Measurements from ENCODE around the gene PPFIA1.
A peak's percentile ranks its signal among the peaks of the same experiment; 100 is the strongest.
"Not testable (repeated sequence)": the region's sequence is repeated elsewhere in the genome, so short reads cannot be mapped to it uniquely, and the experiment has no call there.

PPFIA1 gene

DNA sequence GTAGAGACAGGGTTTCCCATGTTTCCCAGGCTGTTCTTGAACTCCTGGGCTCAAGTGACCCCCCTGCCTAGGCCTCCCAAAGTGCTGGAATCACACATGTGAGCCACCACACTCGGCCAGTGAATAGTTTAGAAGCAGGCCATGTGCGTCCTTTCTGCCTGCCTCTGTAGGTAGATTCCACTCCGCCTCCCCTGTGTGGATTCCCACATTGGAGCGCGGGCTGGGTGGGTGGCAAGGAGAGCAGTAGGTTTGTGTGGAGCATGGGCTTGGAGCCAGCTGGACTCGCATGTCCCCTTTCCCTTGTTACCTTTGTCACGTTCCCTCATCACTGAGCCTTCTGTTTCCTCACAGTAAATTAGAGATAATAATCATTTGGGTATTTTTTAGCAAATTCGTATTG is 21.7 kb downstream of the PPFIA1 start:
- intact Hi-C loops (cut with DNase I) = no loop called here
- peak in 1 of 10 donors; percentile 67 for DNase-seq

DNA sequence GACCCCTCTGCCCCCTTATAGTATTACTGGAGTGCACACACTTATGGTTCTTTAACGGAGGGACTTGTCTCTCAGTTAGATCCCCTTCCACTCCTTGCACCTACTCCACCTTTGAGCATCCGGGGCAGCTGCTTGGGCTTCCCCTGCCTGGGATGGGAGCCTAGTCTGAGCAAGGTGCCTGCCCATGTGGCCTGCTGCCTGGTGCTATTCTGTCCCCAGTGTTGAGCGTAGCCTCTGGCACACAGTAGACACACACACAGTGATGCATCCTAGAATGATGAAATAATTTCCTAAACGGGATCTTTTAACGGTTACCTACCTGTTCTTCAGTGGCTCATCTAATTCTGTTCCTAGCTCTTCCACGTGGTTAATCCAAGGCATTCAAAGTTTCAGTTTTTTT is 22.4 kb downstream of the PPFIA1 start:
- intact Hi-C loops (cut with DNase I) = no loop called here
- DNase-seq = peak in 1 of 10 donors; percentile 75

- DNase-seq = peak in 1 of 10 donors; percentile 51
Observed at GRCh38 chr11:70295166-70295565, 24.7 kb downstream of the PPFIA1 start.

GRCh38 chr11:70296681-70297080 is 26.2 kb downstream of the PPFIA1 start:
- intact Hi-C loops (cut with DNase I) = no loop called here

More at GRCh38 chr11:70295166-70295565, 24.7 kb downstream of the PPFIA1 start:
- intact Hi-C loops (cut with DNase I) = not testable (repeated sequence)

DNA sequence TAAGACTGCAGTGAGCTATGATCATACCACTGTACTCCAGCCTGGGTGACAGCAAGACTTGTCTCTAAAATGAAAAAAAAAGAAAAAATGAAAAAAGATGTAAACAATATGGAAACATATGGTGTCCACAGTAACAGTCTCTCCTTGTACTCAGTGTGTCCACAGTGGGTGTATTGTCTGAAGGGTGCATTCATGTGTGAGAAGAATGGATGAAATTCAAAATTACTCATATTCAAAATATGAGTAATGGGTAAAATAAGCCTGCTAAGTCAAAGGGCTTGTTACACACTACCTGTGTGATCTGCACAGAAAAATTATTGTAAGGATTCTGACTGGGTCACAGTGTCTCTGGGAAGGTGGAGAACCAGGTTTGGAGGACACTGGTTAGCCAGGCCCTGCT is 26.9 kb downstream of the PPFIA1 start:
- DNase-seq = no peak
- intact Hi-C loops (cut with DNase I) = no loop called here

More at GRCh38 chr11:70296681-70297080, 26.2 kb downstream of the PPFIA1 start:
- DNase-seq = peak in 1 of 10 donors; percentile 25

GRCh38 chr11:70298243-70298915 is 27.9 kb downstream of the PPFIA1 start:
- peak in 1 of 10 donors; percentile 6 for DNase-seq
- intact Hi-C loops (cut with DNase I) = no loop called here

- peak in 1 of 10 donors; percentile 57 for DNase-seq
- intact Hi-C loops (cut with DNase I) = no loop called here
Observed at GRCh38 chr11:70299636-70300035, 29.1 kb downstream of the PPFIA1 start.

GRCh38 chr11:70301191-70301590 is 30.7 kb downstream of the PPFIA1 start:
- intact Hi-C loops (cut with DNase I) = no loop called here

GRCh38 chr11:70301721-70302418 is 31.4 kb downstream of the PPFIA1 start:
- intact Hi-C loops (cut with DNase I) = no loop called here
- peak in 1 of 10 donors; percentile 74 for DNase-seq

More at GRCh38 chr11:70301191-70301590, 30.7 kb downstream of the PPFIA1 start:
- DNase-seq = peak in 1 of 10 donors; percentile 19

DNA sequence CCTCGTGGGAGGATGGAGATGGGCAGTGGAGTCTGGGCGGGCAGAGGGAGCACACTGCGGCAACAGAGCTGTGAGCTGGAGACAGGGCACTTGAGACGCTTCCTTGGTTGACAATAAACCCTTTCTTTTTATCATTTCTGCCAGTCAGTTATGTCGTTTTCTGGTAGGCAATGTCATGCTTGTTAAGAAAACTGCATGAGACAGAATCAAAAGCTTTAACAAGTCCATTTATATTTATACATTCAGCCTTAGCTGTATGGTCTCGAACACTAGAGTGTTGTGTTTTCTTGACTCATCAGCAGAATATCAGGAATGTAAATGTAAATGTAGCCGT is 31.9 kb downstream of the PPFIA1 start:
- intact Hi-C loops (cut with DNase I) = no loop called here
- no peak for DNase-seq

- DNase-seq = peak in 1 of 10 donors; percentile 51
- intact Hi-C loops (cut with DNase I) = no loop called here
Observed at GRCh38 chr11:70303070-70303469, 32.6 kb downstream of the PPFIA1 start.

GRCh38 chr11:70304208-70304603 is 33.7 kb downstream of the PPFIA1 start:
- DNase-seq = no peak
- intact Hi-C loops (cut with DNase I) = no loop called here

- intact Hi-C loops (cut with DNase I) = no loop called here
- DNase-seq = no peak
Observed at GRCh38 chr11:70305501-70305900, 35.0 kb downstream of the PPFIA1 start.

DNA sequence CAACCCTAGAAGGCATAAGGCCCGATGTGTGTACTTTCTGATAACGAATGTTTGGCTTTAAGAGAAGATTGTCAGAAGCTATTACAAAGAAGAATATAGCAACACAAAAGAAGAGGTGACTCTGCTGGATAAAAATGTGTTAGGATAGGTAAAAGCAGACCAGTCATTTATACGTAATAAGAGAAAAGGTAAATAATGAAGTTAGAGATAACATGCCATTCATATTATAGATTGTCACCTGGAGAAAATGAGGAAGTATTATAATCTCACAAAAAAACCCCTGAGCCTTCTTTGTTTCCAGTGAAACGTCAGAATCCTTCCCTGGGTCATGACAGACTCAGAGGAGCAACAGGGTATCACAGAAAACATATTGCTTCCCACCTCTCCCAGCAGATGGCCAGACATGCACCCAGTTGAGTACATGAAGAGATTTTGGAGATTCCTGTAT is 36.1 kb downstream of the PPFIA1 start:
- DNase-seq = no peak

GRCh38 chr11:70307176-70307575 is 36.7 kb downstream of the PPFIA1 start:
- intact Hi-C loops (cut with DNase I) = no loop called here
- no peak for DNase-seq

More for the DNA sequence above, 36.1 kb downstream of the PPFIA1 start:
- intact Hi-C loops (cut with DNase I) = no loop called here

- intact Hi-C loops (cut with DNase I) = no loop called here
- no peak for DNase-seq
Observed at GRCh38 chr11:70311616-70312015, 41.1 kb downstream of the PPFIA1 start.

DNA sequence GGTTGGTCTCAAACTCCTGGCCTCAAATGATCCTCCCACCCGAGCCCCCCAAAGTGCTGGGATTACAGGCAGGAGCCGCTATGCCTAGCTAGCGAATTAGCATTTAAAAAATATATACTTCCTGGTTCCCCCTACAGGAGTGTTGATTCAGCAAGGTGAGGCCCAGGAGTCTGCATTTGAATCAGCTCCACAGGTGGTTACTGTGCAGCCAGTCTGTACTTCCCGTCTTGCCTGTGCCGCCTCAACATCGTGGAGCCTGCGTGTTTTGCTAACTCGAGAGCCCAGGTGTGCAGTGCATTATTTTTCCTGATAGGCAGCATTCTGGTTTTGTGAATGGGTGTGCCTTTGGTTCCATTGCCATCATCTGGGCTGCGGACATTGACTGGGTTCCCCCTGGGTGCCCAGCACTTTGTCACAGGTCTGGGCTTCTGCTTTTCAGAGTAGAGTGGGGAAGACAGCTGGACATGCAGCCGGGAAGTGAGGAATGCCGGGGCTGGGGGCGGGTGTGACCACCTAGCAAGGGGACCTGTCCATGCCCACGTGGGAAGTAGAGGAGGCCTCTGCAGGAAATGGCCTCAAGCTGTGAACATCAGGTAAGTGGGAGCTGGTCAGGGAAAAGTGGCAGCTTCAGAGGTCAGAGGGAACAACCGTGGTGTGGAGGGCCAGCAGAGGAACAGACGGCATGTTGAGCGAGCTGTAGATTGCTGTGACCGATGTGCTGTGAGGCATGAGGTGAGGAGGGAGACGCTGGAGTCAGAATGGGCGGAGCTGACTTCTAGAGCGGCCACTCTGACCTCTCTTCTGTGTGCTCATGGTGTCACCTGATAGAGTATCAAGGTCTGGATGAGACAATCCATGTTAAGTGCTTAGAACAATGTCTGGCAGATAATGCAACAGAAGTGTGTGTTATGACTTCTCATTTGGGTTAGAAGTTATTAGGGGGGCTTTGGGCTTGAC is 42.2 kb downstream of the PPFIA1 start:
- intact Hi-C loops (cut with DNase I) = no loop called here
- DNase-seq = peak in 1 of 10 donors; percentile 53

GRCh38 chr11:70313945-70314344 is 43.5 kb downstream of the PPFIA1 start:
- peak in 1 of 10 donors; percentile 25 for DNase-seq
- intact Hi-C loops (cut with DNase I) = no loop called here

DNA sequence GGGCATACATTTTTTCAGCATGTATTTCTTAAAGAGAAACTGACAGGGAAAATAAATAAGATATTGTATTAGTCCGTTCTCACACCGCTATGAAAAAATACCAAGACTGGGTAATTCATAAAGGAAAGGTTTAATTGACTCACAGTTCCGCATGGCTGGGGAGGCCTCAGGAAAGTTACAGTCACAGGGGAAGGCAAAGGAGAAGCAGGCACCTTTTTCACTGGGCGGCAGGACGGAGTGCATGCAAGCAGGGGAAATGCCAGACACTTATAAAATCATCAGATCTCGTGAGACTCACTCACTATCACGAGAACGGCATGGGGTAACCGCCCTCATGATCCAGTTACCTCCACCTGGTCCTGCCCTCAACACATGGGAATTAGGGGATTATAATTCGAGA is 44.2 kb downstream of the PPFIA1 start:
- peak in 1 of 10 donors; percentile 42 for DNase-seq
- intact Hi-C loops (cut with DNase I) = no loop called here

- intact Hi-C loops (cut with DNase I) = no loop called here
- DNase-seq = no peak
Observed at GRCh38 chr11:70315716-70316115, 45.2 kb downstream of the PPFIA1 start.

Measured in posterior cingulate gyrus (tissue), 11 donors.